Stimulated activated CD8-positive, alpha-beta memory T cell treated with anti-CD3 and anti-CD28 coated beads, Interleukin-15, amount 100 ng/mL, for 1 hour (primary cell): ENCODE measurements around the gene BCL2L12.
"Not testable (repeated sequence)": the region's sequence is repeated elsewhere in the genome, so short reads cannot be mapped to it uniquely, and the experiment has no call there.

Source experiments
- DNase-seq: peaks from one replicate; pipeline ENCODE4 v3.0.0-alpha.2; 2020; ENCODE audit warnings: low read depth

BCL2L12 gene

GRCh38 chr19:49713236-49713845, 47.6 kb downstream of the BCL2L12 start:
- DNase-seq, result no peak

GRCh38 chr19:49716154-49716553, 50.4 kb downstream of the BCL2L12 start:
- DNase-seq, result no peak

DNA sequence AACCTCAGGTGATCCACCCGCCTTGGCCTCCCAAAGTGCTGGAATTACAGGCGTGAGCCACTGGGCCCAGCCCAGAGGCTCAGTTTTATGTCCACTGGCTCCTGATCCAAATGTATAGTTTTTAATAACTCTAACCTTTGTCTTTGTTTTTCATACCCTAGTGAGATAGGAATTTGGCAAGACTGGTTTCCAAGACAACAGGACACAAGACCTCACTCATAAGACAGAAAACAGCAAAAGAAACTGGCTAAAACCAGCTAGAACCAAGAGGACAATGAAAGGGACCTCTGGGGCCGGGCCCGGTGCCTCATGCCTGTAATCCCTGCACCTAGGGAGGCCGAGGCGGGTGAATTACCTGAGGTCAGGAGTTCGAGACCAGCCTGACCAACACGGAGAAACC, 52.8 kb downstream of the BCL2L12 start:
- no peak for DNase-seq

GRCh38 chr19:49718991-49719390, 53.3 kb downstream of the BCL2L12 start:
- DNase-seq, result no peak

GRCh38 chr19:49719420-49719819, 53.7 kb downstream of the BCL2L12 start:
- not testable (repeated sequence) for DNase-seq
